ENCODE data around the gene LMO7. TPM values are rescaled to one million over a fixed set of nuclear protein-coding genes. Genes with fewer than 3 reads are reported as not detected.
A peak's percentile ranks its signal among the peaks of the same experiment; 100 is the strongest.
"Not testable (repeated sequence)": the region's sequence is repeated elsewhere in the genome, so short reads cannot be mapped to it uniquely, and the experiment has no call there.

The LMO7 gene
- total and polyA plus RNA-seq, 5 donors: 152 to 397 (median 297) TPM

DNA sequence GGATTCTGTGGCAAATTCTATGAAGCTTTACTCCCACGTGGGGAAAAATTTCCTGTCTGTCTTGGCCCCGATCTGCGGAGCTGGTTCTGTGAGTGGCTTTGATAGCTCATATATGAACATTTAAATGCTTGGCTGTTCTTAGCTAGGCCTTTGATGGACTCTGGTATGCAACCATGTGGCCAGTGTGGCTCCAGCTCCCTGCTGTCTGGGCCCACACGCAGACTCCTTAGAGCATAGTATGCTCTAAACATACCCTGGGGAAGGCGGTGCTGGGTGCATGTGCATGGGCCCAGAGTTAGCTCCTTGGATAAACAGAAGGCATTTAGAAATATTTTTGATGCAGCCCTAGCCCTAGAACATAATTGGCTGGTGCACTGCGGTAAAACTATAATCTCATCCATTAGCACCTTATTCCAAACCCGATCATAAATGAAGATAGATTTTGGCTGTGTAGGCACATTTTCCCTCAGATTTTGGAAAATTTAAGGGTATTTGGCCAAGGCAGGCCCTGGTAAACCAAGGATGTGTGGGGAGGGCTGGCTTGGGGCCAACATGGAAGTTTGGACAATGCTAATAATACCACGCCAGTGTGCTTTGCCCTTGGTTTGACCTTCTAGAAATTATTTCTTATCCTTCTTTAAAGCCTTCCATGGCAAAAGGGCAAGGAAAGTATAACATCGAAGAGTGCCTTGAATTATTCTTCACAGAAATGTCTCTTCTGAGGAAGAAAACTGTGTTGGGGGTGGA lies 153.5 kb downstream of the LMO7 start:
- Histone ChIP-seq H3K4me1 (ENCODE audit: control insufficient read depth, insufficient read depth, low read length) (peaks cover 11% of the 10 kb centered on the region), H3K4me3 (ENCODE audit: low read length) (no peak overlapping the region), H3K9me3 (ENCODE audit: control insufficient read depth, low read length) (no peaks in the 10 kb centered on the region), H3K27ac (ENCODE audit: low read length) (peak overlapping the region; percentile 59), H3K27me3 (ENCODE audit: control insufficient read depth, insufficient read depth) (no peaks in the 10 kb centered on the region)
- DNase-seq: peak in 1 of 3 donors; percentile 63
- 51% methylated on average over 9 of the region's 9 CpGs for WGBS
- ATAC-seq: peak; percentile 34 to 40
- intact Hi-C loops (cut with DNase I): no loop called here

DNA sequence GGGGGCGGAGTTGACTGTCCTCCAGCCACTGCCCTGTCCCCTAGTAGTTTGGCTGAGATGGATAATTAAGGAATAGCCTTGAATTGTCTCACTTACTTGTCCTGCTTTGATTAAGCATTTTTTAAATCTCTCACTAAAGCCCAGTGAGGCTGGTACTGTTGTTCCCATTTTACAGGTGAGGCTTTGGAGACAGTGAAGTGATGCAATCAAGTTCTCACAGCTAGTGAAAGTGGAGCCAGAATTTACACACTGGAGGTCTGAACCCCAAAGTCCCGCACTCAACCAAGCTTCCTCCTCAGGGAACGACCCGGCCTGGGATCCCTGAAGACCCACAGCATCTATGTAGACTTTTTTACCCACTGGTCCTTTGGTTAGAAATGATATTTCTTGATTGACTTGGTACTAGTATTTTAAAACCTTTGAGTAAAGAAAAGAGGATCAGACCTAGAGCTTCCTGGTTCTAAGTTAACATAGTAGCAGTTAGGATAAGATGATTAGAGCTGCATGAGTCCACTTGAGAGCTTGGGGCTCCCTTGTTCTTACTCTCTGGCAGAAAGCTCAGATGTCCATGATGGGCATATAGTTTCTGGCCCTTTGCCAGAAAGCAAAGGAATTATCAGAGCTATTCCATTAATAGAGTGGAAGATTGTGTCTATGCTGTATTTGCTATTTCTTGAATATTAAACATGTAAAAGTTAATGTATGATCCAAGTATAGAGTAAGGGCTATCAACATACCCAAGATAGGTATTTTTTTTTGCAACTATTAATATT lies 154.3 kb downstream of the LMO7 start:
- Histone ChIP-seq H3K27ac (ENCODE audit: low read length) (peak overlapping the region; percentile 30), H3K9me3 (ENCODE audit: control insufficient read depth, low read length) (no peaks in the 10 kb centered on the region), H3K27me3 (ENCODE audit: control insufficient read depth, insufficient read depth) (no peaks in the 10 kb centered on the region), H3K4me3 (ENCODE audit: low read length) (no peak overlapping the region), H3K4me1 (ENCODE audit: control insufficient read depth, insufficient read depth, low read length) (peaks cover 11% of the 10 kb centered on the region)
- ATAC-seq (no peak), DNase-seq (no peak)
- WGBS: 96% methylated on average over 4 of the region's 4 CpGs
- intact Hi-C loops (cut with DNase I): no loop called here

DNA sequence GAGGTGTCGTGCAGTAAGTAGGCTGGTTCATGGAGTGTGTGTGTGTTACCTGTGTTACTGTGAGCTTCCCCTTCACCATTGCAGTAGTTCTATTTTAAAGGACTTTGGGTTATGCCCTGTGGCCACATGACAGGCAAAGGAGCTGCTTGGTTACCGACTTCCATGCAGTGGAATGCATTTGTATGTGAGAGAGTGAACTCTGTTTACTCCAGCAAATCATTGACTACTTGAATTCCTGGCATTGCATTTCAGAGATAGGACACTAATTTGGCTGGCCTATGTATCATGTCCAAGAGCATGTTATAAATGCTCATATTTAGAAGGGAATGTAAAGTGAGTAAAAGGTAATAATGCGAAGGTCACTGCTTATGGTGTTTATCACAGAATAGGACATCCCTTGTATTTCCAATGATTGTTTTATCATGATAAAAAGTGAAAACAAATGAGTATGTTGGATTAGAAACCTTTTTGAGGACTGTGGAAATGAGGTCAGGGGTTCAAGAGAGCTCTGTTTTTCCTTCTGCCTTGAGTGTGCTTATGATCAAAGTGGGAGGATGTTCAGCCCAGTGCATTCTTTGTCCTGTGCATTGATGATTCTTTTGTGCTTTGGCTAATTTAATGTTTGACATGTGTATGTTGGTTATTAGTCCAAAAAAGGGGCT lies 156.5 kb downstream of the LMO7 start:
- H3K4me1 ChIP-seq (ENCODE audit: control insufficient read depth, insufficient read depth, low read length): peaks cover 11% of the 10 kb centered on the region
- no peaks in the 10 kb centered on the region for H3K9me3 ChIP-seq (ENCODE audit: control insufficient read depth, low read length)
- intact Hi-C loops (cut with DNase I): no loop called here
- H3K4me3 ChIP-seq (ENCODE audit: low read length): no peak overlapping the region
- no peaks in the 10 kb centered on the region for H3K27me3 ChIP-seq (ENCODE audit: control insufficient read depth, insufficient read depth)
- no peak for DNase-seq
- WGBS: 57% methylated on average over 3 of the region's 3 CpGs
- peak; percentile 34 to 70 for ATAC-seq
- peak overlapping the region; percentile 71 for H3K27ac ChIP-seq (ENCODE audit: low read length)

DNA sequence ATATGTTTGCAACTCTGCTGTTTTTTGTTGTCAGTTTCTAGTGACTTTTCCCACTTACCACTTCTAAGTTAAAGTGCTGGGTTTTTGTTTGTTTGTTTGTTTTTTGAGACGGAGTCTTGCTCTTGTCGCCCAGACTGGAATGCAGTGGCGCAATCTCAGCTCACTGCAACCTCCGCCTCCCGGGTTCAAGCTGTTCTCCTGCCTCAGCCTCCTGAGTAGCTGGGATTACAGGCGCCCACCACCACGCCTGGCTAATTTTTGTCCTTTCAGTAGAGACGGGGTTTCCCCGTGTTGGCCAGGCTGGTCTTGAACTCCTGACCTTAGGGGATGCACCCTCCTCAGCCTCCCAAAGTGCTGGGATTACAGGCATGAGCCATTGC lies 157.0 kb downstream of the LMO7 start:
- H3K4me3 ChIP-seq (ENCODE audit: low read length); H3K9me3 ChIP-seq (ENCODE audit: control insufficient read depth, low read length); intact Hi-C loops (cut with DNase I); H3K27me3 ChIP-seq (ENCODE audit: control insufficient read depth, insufficient read depth); DNase-seq; ATAC-seq: not testable (repeated sequence)
- WGBS: 93% methylated on average over 9 of the region's 9 CpGs
- H3K27ac ChIP-seq (ENCODE audit: low read length): peak overlapping the region; percentile 37
- H3K4me1 ChIP-seq (ENCODE audit: control insufficient read depth, insufficient read depth, low read length): peaks cover 11% of the 10 kb centered on the region

DNA sequence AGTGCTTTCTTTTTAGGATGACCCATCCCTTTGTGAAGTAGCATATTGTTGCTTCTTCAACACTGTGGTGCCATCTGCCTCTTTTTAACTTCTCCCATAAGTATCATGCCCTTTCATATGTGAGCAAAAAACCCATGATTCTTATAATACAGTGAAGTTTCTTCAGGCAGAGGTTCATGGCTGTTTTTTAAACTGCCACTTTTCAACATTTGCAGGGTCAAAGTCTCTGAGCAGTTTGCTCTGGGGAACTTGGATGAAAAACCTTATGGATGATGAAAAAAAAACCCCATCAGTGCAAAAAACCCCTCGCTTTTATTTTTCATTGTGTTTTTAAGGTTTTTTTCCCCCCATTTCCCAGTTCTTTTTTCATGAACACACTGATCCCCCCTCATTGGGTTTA lies 158.5 kb downstream of the LMO7 start:
- 99% methylated on average over 1 of the region's 1 CpG for WGBS
- intact Hi-C loops (cut with DNase I): no loop called here
- Histone ChIP-seq H3K4me1 (ENCODE audit: control insufficient read depth, insufficient read depth, low read length) (peaks cover 2% of the 10 kb centered on the region), H3K4me3 (ENCODE audit: low read length) (no peak overlapping the region), H3K27me3 (ENCODE audit: control insufficient read depth, insufficient read depth) (no peaks in the 10 kb centered on the region), H3K27ac (ENCODE audit: low read length) (no peak overlapping the region), H3K9me3 (ENCODE audit: control insufficient read depth, low read length) (no peaks in the 10 kb centered on the region)
- DNase-seq (no peak), ATAC-seq (no peak)

DNA sequence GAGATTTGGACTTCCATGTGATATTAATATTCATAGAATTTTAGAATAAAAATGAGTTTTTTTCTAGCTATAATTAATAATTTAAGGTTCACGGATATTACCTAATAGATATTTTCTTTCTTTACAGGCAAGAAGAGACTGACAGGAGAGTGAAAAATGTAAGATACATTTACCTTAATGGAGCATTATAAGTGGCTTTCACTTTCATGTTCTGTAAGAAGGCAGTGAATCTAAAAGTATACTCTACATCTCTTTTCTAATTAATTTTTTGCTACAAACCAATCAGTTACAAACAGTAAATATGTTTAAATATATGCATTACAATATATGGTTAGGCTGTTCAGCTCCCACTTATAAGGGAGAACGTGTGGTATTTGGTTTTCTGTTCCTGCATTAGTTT lies 159.1 kb downstream of the LMO7 start:
- WGBS: 97% methylated on average over 2 of the region's 2 CpGs
- H3K9me3 ChIP-seq (ENCODE audit: control insufficient read depth, low read length): no peaks in the 10 kb centered on the region
- intact Hi-C loops (cut with DNase I): no loop called here
- ATAC-seq (no peak), DNase-seq (no peak)
- no peaks in the 10 kb centered on the region for H3K4me1 ChIP-seq (ENCODE audit: control insufficient read depth, insufficient read depth, low read length)
- no peak overlapping the region for H3K4me3 ChIP-seq (ENCODE audit: low read length)
- H3K27ac ChIP-seq (ENCODE audit: low read length): no peak overlapping the region
- H3K27me3 ChIP-seq (ENCODE audit: control insufficient read depth, insufficient read depth): no peaks in the 10 kb centered on the region

DNA sequence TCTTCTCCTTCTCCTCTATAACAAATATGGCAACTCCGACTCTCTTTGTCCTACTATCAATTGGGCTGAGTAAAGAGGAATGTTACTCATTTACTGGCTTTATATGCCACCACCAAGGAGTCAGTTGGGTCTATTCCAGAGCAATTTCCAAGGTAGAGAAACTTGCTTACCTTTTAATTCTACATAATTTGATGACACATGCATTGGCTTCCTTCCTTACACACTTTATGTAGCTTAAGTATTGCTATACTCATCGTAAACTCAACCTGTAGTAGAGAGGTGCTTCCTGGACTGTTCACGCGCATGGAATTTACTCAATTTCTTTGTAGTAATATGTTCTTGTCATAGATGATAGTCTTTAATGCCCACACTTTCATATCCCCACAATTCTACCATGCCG lies 160.7 kb downstream of the LMO7 start:
- Histone ChIP-seq H3K4me3 (ENCODE audit: low read length) (no peak overlapping the region), H3K27me3 (ENCODE audit: control insufficient read depth, insufficient read depth) (no peaks in the 10 kb centered on the region), H3K4me1 (ENCODE audit: control insufficient read depth, insufficient read depth, low read length) (no peaks in the 10 kb centered on the region), H3K9me3 (ENCODE audit: control insufficient read depth, low read length) (no peaks in the 10 kb centered on the region), H3K27ac (ENCODE audit: low read length) (no peak overlapping the region)
- DNase-seq (no peak), ATAC-seq (no peak)
- 98% methylated on average over 5 of the region's 5 CpGs for WGBS
- intact Hi-C loops (cut with DNase I): no loop called here

DNA sequence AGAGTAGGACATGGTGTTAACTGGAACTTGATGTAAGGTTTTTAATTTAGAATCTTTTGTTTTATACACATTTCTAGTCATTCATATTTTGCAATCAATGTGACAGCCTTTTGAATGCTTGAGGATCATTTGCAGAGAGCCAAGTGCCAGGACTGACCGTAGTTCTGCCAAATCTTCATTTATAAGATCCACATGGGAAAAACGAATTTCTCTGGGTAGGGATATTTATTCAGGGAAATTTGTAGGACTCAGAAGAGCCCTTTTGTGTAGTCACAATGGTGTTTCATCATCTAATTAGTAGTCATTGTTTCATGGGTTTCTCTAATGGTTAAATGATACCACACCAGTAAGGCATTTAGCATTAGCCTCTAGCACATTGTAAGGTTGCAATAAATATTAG lies 161.1 kb downstream of the LMO7 start:
- H3K27me3 ChIP-seq (ENCODE audit: control insufficient read depth, insufficient read depth): no peaks in the 10 kb centered on the region
- no peaks in the 10 kb centered on the region for H3K4me1 ChIP-seq (ENCODE audit: control insufficient read depth, insufficient read depth, low read length)
- intact Hi-C loops (cut with DNase I): no loop called here
- ATAC-seq: no peak
- H3K27ac ChIP-seq (ENCODE audit: low read length): no peak overlapping the region
- no peak for DNase-seq
- 86% methylated on average over 2 of the region's 2 CpGs for WGBS
- H3K9me3 ChIP-seq (ENCODE audit: control insufficient read depth, low read length): no peaks in the 10 kb centered on the region
- no peak overlapping the region for H3K4me3 ChIP-seq (ENCODE audit: low read length)

DNA sequence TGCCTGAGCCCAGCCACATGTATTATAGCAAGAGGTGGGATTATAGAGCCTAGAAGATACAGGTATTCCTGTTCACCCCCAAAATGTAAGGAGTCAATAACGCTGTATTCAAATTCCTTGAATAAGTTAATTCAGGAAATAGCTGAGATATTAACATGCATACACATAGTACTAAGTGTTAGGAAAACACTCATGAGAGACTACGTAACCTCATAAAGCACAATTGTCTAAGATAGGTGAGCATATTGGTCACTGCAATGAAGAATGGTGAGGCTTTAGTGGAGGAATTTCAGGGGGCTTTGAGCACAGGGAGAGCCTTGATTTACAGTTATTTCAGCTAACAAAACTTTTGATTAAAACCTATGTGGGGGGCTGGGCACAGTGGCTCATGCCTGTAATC lies 161.6 kb downstream of the LMO7 start:
- Histone ChIP-seq H3K4me3 (ENCODE audit: low read length) (no peak overlapping the region), H3K27ac (ENCODE audit: low read length) (no peak overlapping the region), H3K27me3 (ENCODE audit: control insufficient read depth, insufficient read depth) (no peaks in the 10 kb centered on the region), H3K4me1 (ENCODE audit: control insufficient read depth, insufficient read depth, low read length) (no peaks in the 10 kb centered on the region), H3K9me3 (ENCODE audit: control insufficient read depth, low read length) (no peaks in the 10 kb centered on the region)
- 98% methylated on average over 2 of the region's 2 CpGs for WGBS
- DNase-seq (no peak), ATAC-seq (no peak)
- intact Hi-C loops (cut with DNase I): no loop called here

DNA sequence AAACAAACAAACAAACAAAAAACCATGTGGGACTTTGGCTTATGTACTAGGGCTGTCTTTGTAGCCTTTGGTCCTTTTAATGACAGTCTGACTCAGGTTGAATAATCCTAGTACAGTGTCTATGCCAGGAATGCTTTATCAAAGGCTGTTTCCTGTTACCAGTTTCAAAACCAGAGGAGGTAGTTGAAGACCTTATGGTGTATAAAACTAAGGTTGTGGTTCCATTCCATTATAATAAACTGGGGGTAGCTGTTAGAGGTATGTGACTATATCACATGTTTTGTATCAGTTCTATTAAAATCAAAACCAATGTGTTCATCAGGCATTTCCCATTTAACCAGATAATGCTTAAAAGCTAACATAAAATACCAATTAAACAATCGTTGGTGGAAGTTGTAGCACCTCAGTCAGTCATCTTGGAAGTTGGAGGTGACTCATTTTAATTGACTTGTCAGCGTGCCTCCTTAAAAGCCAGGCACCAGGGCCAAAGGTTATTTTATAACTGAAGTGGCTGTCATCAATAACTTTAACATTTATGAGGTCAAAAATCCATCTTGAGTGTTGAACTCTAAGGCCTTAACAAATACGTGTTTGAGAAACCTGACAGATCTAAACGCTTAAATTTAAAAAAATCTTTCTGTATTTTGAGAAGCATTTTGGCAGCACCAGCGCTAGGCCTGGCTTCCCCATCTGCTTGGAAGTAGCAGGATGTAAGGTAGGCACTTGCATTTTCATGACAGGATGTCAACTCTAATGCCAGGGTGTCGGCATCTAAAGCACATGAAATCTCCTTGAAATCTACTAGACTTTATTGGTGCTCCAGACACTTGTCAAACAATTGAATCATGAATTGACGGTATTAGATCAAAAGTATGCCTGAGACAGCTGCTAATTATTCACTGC lies 162.5 kb downstream of the LMO7 start:
- no peaks in the 10 kb centered on the region for H3K27me3 ChIP-seq (ENCODE audit: control insufficient read depth, insufficient read depth)
- WGBS: 67% methylated on average over 7 of the region's 7 CpGs
- H3K4me1 ChIP-seq (ENCODE audit: control insufficient read depth, insufficient read depth, low read length): peaks cover 2% of the 10 kb centered on the region
- ATAC-seq: no peak
- intact Hi-C loops (cut with DNase I): no loop called here
- H3K9me3 ChIP-seq (ENCODE audit: control insufficient read depth, low read length): no peaks in the 10 kb centered on the region
- no peak overlapping the region for H3K4me3 ChIP-seq (ENCODE audit: low read length)
- no peak for DNase-seq
- no peak overlapping the region for H3K27ac ChIP-seq (ENCODE audit: low read length)
